Peyer's patch (tissue), 4 donors: Measurements from ENCODE around the gene WWC1.

ENCODE experiments used
- CTCF ChIP-seq, 6 experiments: fragments of 450-650 bp in 4 of 6; fragments of 200-600 bp in 2 of 6; sonication (generic) in 1 of 6; IDR thresholded peaks; one replicate each; pipeline ENCODE4 v1.5.1; 2017 to 2019; ENCODE audit warnings: antibody characterized with exemption in 6 of 6, mild to moderate bottlenecking in 3 of 6, moderate library complexity in 1 of 6
- POLR2A ChIP-seq, 2 donors: fragments of 450-650 bp; IDR thresholded peaks; one replicate each; pipeline ENCODE4 v1.5.1; 2017; ENCODE audit warnings: antibody characterized with exemption in 2 of 2, mild to moderate bottlenecking in 2 of 2, moderate library complexity in 2 of 2

- TF ChIP-seq POLR2A (IDR thresholded peaks at IDR 0.05), result no peak
- no peak for TF ChIP-seq CTCF (IDR thresholded peaks at IDR 0.05)
Measured at GRCh38 chr5:168354397-168354796, 63.0 kb downstream of the WWC1 start.
